Measurements from ENCODE around the gene CDK16.

The CDK16 gene

GRCh38 chrX:47209508-47210238 is 8.8 kb upstream of the CDK16 start:
- DNase-seq (ENCODE audit: low read depth) = no peak

- DNase-seq (ENCODE audit: low read depth) = no peak
Measured at GRCh38 chrX:47210661-47211425, 7.6 kb upstream of the CDK16 start.

- DNase-seq (ENCODE audit: low read depth) = no peak
Measured at GRCh38 chrX:47212381-47213293, 5.8 kb upstream of the CDK16 start.

DNA sequence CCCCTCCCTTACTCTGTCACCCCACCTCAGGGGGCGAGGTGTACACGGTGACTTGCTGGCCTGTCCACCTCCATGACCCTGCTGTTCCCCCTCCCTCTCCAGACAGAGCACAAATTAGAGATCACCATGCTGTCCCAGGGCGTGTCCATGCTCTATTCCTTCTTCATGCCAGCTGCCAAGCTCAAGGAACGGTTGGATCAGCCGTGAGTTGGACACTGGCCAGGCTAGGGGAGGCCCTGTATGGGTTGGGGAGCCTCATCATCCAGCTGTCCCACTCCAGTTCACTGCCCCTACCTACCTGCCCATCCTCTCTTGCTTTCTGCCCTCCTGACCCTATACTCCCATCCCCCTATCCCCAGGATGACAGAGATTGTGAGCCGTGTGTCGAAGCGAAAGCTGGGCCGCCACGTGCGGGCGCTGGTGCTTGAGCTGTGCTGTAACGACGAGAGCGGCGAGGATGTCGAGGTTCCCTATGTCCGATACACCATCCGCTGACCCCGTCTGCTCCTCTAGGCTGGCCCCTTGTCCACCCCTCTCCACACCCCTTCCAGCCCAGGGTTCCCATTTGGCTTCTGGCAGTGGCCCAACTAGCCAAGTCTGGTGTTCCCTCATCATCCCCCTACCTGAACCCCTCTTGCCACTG is 3.9 kb upstream of the CDK16 start:
- DNase-seq (ENCODE audit: low read depth) = no peak

DNA sequence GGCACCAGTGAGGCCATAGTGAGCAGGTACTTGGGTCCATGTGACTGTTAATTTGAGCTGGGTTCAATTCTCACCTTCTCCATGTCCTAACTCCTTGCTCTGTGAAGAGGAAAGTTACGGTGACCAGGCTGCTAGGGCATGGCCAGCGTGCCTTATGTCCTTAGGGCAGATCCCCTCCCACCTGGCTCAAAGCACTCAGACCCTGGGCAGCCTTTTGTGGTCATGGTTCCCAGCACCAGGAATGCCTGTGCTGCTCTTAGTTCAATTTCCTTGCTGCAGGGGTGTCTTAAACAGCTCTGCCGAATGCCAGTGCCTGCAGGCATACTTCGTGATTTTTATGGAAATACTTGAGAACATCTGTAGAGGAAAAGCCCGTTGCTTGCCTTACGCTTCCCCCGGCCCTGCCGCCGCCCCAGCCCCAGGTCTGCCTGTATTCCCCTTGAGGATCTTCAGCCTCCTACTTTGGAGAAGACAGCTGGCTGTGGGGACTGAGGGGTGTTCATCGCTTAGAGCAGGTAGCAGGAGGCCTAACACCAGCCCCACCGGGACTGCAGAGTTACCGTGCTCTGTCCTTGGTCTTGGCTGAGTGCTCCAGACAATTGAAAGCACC is 3.1 kb upstream of the CDK16 start:
- no peak for DNase-seq (ENCODE audit: low read depth)

DNA sequence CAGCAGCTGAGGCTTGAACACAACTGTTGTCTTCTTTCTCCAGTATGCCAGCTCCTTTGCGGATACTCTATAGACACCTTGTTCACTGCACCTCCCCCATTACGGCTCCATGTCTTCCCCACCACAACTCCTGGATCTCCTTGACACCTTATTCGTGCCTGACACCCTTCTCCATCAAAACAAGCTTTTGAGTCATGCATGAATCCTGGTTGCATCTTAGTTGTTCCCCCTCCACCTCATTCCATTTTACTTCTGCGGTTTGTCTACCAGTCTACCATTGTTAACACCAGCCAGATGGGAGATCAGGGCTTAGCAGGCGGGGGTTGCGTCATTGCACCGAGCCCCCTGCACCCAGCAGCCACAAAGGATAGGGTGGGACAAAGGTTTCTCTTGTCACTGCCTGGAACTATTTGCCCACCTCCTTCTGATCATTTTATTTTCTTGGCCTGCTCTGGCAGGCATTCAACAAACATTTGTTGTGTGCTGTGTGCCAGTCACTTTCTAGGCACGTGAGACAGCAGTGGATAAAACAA is 2.0 kb upstream of the CDK16 start:
- no peak for DNase-seq (ENCODE audit: low read depth)

GRCh38 chrX:47217121-47217851 is 1.2 kb upstream of the CDK16 start:
- DNase-seq (ENCODE audit: low read depth) = no peak

- DNase-seq (ENCODE audit: low read depth) = peak; percentile 91
Measured at GRCh38 chrX:47217852-47218279, 615 bp upstream of the CDK16 start.

- no peak for DNase-seq (ENCODE audit: low read depth)
Measured at GRCh38 chrX:47218920-47219815, 687 bp downstream of the CDK16 start.

- no peak for DNase-seq (ENCODE audit: low read depth)
Measured at GRCh38 chrX:47221756-47222155, 3.3 kb downstream of the CDK16 start.

GRCh38 chrX:47222751-47223350 is 4.4 kb downstream of the CDK16 start:
- no peak for DNase-seq (ENCODE audit: low read depth)

DNA sequence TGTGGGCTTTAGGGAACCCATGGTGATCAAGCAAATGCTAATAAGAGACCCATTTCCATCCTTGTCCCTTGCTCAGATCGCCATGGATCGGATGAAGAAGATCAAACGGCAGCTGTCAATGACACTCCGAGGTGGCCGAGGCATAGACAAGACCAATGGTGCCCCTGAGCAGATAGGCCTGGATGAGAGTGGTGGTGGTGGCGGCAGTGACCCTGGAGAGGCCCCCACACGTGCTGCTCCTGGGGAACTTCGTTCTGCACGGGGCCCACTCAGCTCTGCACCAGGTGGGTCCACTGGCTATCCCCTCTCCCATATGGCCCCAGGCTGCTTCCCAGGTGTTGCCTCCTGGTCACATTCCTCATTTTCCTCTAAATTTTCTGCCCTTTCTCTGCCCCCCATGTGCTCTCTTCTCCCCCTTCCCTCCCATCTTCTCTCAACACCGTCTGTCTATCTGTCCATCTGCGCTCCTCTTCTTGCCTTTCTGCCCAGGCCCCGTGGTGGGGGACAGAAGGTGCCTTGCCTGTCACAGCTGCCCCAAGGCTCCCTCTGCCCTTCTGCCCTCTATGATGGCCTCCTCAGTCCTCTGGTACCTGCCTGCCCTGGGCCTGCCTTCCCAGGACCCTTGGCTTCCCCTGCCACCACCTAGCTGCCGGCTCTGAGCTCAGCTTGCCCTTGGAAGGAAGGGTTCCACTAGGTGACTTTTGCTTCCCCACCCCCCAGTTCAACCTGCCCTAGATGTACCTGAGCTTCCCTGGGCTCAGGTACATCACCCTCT is 5.2 kb downstream of the CDK16 start:
- DNase-seq (ENCODE audit: low read depth) = no peak

- no peak for DNase-seq (ENCODE audit: low read depth)
Measured at GRCh38 chrX:47224266-47224895, 5.9 kb downstream of the CDK16 start.

DNA sequence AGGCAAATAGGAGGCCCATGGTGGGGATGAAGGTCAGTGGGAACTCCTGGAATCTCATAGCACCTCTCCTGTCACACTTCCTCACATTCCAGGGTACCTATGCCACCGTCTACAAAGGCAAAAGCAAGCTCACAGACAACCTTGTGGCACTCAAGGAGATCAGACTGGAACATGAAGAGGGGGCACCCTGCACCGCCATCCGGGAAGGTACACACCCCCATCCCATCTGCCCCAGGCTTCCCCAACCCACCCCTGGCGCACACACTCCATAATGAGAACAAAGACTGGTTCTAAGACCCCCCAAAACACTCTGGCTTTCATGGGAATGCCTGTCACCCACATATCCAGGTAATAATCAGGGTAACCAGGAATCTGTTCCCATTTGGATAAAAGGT is 6.4 kb downstream of the CDK16 start:
- DNase-seq (ENCODE audit: low read depth) = no peak

GRCh38 chrX:47226071-47226470 is 7.6 kb downstream of the CDK16 start:
- no peak for DNase-seq (ENCODE audit: low read depth)

DNA sequence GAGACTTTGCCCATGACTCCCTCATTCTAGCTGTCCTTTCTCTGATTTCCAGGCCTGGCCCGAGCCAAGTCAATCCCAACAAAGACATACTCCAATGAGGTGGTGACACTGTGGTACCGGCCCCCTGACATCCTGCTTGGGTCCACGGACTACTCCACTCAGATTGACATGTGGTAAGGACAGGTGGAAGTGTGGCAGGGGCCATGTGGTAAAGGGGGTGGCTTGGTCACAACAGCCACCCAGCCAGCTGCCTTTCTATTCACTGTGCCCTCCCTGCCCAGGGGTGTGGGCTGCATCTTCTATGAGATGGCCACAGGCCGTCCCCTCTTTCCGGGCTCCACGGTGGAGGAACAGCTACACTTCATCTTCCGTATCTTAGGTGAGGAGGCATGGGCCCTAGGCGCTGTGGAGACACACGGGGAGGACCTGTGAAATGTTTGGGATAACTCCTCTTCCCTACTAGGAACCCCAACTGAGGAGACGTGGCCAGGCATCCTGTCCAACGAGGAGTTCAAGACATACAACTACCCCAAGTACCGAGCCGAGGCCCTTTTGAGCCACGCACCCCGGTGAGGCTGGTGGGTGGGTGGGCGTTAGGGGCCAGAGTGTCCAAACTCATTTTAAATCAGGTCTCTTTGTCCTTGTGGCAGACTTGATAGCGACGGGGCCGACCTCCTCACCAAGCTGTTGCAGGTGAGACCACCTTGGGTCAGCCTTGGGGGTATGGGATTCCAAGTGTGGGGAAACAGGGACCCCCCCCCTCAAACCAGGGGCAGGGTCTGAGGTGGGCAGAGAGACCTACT is 8.3 kb downstream of the CDK16 start:
- no peak for DNase-seq (ENCODE audit: low read depth)

GRCh38 chrX:47227334-47227583 is 8.8 kb downstream of the CDK16 start:
- DNase-seq (ENCODE audit: low read depth) = no peak
